Activated CD4-positive, alpha-beta T cell treated with anti-CD3 and anti-CD28 coated beads, Interleukin-2, Interleukin-4, amounts not matched to agents 100 ng/mL and 50 ng/mL, durations not matched to agents 16 hours and 8 hours (primary cell): Measurements from ENCODE around the gene CDK19.

ENCODE experiments used
- DNase-seq: peaks from one replicate; pipeline ENCODE4 v3.0.0-alpha.2; 2020; ENCODE audit warnings: low spot score

Gene CDK19

DNA sequence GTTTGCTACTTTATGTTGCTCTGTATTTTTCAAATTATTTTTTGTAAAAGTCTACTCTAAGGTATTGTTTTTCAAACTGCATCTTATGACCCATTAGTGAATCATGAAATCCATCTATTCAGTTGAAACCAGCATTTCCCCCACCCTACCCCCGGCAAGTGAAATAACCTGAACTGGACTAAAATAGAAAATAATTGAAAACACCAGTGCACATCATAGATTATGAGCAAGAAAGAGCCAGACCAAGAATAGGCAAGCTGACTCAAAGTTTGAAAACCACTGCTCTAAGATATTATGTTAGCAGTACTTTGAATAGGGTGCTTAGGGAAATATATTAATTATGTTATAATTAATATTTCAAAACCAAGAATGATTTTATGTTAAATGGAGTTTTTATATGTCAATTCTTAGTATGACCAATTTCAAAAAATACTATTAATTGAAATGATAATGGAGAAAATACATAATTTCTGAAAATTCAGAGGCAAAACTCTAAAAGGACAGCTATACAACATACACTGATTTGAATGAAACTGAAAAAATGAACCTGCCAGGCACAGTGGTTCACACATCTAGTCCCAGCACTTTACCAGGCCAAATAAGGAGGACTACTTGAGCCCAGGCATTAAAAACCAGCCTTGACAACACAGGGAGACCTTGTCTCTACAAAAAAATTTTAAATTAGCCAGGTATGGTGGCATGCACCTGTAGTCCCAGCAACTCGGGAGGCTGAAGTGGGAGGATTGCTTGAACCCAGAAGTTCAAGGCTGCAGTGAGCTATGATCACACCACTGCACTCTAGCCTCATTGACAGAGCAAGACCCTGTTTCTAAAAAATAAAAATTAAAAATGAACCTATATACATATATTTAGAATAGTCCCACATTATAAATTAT, 112.0 kb downstream of the CDK19 start:
- no peak for DNase-seq

DNA sequence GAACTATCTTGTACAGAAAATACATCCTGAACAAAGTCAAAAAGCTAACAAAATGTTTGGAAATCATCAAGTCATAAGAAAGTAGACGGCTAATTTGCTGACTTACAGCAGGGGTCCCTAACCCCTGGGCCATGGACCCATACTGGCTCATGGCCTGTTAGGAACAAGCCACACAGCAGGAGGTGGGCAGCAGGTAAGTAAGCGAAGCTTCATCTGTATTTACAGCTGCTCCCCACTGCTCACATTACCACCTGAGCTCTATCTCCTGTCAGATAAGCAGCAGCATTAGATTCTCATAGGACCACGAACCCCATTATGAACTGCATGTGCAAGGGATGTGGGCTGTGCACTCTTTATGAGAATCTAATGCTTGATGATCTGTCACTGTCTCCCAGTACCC, 115.5 kb downstream of the CDK19 start:
- DNase-seq = no peak

DNA sequence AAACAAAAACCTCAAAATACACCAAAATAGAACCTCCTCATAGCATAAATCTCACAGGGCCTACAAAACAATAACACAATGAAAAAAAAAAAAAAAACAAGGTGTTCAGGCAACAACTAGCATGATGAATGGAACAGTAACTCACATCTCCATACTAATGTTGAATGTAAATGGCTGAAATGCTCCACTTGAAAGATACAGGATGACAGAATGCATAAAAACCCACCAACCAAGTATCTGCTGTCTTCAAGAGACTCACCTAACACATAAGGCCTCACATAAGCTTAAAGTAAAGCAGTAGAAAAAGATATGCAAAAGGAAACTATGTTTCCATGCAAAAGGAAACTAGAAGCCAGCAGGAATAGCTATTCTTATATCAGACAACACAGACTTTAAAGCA, 121.3 kb downstream of the CDK19 start:
- no peak for DNase-seq

DNA sequence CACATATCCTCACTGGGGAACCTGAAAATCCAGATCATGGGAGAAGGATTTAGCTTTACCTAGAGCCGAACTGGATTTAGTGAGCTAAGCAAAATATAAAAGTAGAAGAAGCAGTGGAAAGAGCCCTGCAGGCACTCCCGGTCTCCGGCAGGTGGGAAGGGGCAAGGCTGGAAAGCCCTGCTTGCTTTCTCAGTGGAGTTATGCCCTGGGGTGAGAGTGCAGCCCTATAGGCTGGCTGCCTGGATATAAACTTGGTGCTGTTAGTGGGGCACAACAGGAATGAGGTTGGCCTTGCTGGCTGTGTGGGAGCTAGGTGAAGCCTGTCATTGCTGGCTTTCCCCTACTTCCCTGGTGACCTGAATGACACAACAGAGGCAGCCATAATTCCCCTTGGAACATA, 122.0 kb downstream of the CDK19 start:
- no peak for DNase-seq

DNA sequence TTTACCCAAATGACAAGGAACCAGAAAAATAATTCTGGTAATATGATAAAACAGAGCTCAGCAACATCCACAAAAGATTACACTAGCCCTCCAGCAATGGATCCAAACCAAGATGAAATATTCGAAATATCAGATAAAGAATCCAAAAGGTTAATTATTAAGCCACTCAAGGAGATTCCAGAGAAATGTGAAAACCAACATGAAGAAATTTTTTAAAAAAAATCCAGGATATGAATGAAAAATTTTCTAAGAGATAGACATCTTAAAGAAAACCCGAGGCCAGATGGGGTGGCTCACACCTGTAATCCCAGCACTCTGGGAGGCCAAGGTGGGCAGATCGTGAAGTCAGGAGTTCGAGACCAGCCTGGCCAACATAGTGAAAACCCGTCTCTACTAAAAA, 124.4 kb downstream of the CDK19 start:
- no peak for DNase-seq

DNA sequence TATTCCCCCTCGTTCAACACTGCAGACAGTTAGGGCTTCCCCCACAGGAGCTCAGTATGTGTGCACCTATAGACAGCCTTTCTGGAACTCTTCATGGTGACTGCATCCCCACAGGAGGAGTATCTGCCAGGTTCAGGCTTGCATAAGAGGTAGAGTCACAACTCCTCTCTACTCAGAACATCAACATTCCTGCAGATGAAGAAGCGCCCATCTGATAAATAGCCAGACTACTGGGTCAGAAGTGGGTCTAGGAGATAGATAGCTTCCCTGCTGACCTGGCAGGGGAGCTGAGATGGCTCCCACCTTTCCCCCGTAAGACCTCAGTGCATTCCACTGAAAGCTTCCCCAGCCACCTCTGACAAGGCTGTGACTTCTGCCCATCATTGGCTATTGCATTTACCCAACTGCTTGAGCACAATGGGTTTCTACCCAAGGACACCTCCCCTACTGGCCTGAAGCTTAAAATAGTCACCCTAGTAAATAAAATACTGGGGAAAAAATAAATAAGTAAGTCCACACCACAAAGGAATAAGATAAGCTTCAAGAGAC, 125.1 kb downstream of the CDK19 start:
- DNase-seq = no peak

DNA sequence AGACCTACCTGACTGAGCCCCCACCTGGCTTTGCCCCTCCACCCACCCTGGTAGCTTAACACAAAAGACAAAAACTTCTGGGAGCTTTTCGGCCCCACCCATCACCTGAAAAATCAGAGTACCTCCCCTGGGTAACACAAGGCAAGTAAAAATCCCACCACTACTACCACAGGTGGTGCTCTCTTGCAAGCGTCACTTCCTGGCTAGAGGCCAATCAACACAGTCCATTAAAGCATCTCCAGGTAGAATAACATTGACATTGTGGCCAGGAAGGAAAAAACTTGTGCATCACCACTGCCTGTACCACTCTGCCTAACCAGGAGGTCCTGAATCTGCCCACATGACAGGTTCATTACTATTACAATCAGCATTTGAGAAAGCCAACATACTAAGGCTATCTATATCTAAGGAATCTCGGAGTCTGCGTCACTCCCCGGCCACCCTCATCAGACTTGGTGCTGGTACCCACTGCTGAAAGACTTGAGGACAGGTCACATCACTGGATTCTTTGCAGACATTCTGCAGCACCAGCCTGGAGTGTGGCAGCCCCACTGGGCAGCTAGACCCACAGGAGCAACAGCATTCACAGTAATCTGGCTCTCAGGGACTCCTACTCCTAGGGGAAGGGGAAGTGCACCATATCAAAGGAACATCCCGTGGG, 125.9 kb downstream of the CDK19 start:
- DNase-seq = no peak

DNA sequence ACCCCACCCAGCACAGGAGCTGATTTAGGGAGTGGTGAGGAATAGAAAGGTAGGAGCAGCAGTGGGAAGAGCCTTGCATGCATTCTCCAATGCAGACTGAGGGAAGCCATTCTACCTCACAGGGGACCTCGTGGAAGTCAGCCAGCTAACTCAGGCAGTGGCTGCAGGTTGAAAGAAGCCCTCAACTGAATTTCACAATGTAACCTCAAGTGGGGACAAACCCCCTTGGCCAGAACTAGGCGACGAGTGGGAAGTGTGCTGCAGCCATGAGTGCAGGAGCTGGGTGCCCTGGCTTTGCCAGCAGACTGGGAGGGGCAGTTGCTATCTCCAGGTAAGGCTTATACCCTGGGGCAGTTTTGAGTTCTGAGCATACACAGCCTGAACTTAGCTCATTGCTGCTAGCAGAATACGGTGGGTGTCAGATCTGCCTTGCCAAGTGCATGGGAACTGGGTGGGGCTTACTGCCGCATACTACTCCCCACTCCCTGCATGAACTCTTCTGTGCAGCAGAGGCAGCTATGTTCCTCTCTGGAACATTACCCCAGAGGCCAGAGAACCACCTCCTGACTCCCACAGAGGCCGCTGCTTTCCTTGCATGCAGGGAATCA, 126.5 kb downstream of the CDK19 start:
- no peak for DNase-seq

DNA sequence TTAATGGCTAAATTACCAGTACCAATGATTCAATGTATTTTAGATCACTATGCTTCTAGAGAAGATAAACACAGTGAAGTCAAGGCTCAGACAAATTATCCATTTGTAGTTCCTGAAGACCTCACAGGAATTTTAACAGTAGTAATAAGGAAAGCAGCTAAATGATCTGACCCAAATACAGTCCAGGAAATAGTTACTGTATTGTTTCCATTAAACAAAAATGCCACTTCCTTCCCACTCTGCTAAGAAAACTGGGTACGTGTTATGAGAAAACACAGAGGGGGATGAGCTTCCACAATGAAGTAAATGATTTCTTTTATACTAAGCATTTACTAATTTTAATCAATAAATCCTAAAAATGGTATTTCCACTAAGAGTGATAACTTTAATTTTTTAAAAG, 127.9 kb downstream of the CDK19 start:
- DNase-seq = no peak

DNA sequence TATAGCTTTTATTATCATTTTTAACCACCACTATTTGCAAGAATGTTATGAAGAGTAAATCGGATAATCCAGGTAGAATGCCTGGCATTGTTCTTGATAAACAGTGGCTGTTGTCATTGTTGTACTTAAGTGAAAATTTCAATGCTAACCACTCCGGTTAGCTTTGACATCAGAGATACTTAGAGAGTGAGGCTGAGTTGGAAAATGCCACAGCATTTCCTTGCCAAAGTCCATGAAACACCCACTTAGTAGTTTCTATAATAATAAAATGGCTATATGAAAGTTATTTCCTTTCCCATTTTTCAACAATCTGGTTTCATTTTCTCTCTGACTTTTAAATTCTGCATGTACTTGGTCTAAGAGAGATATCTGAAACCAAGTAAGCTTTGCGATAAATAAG, 132.0 kb downstream of the CDK19 start:
- no peak for DNase-seq

DNA sequence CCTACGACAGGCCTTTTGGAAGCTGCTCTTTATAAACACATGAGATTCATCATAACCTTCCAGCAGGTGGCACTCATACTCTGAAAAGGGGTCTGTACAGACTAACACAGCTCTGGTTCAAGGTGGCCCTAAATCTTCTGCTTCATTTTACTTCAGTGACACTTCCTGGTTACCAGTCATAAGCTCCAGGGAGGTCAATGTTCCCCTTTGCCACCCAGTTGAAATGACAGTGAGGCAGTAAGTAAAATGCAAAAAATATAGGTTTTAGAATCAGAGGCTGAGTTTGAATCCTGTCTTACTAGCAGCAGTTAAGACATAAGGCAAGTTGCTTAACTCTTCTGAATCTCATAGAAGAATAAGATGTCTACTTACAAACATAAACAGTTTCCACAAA, 132.8 kb downstream of the CDK19 start:
- peak; percentile 86 for DNase-seq

DNA sequence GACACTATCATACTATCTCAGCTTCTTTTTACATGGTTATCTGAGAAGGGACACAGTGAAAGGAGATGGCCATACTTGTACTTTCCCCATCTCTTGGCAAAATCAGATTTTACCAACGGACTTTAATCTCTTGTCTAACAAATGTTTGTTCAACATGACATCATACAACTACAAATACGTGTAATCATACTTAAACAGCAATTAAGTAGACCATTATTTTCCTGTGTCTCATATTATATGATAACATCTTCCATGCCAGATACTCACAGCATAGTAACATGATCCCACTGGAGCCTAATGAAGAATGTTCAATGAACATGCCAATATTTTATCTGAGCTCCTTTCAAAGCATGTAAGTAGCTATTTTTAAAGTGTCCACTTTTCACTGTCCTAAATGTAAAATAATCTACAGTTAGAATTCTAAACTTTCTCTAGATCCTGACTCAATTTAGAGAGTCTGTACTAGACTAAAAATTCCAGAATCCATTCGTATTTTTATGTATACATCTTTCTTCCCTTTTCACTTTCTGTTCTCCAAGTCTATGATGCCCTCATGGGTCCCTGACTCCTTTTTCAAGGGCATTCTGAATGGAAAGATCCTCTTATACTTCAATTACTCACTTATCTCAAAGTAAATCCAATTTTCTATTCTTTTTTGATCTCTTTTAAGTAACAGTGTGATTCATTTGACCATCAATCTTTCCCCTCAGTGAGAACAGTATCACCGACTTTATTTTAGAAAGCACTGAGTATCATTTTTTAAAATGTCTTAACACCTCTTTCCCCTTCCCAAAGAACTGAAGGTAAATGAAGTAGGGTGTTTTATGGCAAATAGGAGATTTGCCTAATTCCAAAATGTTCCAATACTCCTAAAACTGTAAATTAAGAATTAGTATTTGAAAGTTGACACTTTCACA, 133.5 kb downstream of the CDK19 start:
- DNase-seq = no peak

DNA sequence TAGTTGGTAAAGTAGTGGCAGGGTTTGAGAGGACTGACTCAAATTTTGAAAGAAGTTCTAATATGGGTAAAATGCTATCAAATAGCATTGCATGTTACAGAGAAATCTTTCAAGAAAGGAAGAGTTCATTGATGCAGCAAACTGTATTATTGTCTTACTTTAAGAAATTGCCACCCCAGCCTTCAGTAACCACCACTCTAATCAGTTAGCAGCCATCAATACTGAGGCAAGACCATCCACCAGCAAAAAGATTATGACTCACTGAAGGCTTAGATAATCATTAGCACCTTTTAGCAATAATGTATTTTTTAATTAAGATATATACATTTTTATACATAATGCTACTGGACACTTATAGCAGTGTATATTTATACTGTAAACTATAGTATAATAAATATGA, 138.9 kb downstream of the CDK19 start:
- DNase-seq = no peak

DNA sequence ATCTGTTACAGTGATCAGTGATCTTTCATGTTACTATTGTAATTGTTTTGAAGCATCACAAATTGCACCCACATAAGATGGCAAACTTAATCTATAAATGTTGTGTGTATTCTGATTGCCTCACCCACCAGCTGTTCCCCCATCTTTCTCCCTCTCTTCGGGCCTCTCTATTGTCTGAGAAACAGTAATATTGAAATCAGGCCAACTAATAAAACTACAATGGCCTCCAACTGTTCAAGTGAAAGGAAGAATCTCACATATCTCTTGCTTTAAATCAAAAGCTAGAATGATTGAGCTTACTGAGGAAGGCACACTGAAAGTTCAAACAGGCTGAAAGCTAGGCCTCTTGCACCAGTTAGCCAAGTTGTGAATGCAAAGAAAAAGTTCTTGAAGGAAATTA, 141.2 kb downstream of the CDK19 start:
- no peak for DNase-seq

DNA sequence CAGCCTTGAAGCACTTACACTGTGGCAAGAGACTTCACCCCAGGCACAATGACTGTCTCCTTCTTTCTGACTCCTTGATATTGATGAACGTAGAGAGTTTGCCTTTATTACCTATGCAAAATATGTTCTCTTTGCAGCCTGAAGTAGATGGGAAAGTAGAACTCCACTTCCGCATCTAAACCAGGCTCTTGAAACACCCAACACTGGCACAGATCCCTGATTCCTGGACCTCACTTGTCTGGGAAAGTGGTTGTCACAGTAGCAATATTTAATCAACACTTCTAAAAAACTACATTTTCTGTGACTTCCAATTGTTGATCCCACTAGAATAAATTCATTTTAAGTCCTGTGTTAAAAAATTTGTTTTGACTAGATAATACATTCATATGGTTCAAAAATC, 143.1 kb downstream of the CDK19 start:
- DNase-seq = no peak

DNA sequence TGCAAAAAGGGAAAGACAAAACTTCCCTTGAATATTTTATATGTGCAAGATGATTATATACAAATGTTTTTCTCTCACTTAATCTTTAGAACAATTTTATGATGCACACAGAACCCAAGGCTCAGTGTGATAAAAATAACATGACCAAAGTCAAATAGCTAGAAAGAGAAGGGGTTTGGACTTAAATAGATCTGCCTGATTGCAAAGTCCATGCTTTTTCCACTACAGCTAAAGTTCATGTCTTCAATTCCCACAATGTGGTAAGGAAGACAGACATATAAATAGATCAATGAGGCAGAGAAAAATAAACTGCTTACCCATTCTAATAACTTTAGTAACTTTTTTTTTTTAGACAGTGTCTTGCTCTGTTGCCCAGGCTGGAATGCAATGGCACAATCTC, 143.8 kb downstream of the CDK19 start:
- no peak for DNase-seq

DNA sequence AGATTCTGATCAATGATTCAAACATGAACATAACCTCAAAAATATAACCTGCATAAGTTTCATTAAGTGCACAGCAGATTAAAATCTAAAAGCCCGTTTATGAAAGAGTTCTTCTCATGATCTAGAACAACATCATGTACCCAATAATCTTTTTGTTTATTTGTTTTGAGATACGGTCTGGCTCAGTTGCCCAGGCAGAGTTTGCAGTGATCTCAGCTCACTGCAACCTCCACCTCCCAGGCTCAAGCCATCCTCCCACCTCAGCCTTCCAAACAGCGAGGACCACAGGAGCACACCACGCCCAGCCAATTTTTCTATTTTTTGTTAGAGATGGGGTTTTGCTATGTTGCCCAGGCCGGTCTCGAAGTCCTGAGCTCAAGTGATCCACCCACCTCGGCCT, 149.7 kb downstream of the CDK19 start:
- DNase-seq = no peak

DNA sequence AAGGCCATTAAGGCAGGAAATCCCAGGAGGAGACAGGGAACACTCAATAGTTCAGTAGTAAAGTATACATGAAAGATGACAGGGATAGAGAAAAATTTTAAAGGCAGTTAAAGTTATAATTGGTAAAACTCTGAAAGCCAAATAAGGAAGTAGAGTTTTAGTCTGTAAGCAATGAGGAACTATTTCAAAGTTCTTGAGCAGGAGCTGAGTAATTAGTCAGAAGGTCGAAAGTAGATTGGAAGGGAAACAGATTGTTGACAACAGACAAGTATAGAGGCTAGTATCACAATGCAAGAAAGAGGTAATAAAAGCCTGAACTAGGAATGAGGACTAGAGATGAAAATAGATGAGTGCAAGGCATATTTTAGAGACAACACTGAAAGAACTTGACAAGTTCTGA, 150.3 kb downstream of the CDK19 start:
- no peak for DNase-seq

DNA sequence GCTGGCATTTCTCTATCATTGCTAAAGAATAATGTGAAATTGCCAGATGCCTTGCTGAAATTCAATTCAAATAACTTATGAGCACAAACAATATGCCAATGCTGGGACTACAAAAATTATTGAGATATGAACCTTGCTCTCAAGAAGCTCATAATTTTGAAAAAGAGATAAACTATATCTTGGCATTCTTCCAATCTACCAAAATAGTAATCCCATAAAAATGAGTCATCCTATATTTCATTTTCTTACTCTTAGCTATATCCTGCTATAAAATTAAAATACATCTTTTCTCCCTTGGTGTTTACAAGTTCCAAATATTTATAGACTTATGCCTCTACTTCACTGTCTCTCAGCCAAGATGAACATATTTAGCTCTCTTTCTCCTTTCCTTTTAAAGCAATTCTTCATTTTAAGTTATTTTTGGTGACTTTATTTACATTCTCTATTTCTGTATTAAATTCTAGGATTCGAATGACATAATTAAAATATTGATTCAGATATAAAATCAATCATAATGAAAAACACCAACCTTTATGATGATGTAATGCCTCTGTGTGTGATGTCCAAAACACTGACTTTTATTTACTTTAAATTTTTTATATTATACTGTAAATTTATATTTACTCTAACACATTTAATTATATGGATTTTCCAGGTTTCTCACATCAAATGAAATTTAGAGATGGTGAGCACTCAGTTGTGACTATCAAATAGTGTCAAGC, 152.6 kb downstream of the CDK19 start:
- no peak for DNase-seq

DNA sequence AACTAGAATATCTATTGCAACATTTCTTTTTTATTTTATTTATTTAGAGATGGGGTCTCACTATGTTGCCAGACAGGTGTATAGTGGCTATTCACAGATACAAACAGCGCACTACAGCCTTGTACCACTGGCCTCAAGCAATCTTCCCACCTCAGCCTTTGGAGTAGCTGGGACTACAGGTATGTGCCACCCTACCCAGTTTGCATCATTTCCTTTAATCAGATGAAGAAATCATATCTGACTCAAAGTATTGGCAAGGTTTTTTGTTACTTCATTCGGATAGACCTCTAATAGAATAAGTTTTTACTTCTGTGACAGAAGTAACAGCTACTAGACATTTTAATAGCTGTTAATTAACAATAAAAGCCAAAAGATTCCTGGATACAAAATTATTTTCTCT, 153.9 kb downstream of the CDK19 start:
- no peak for DNase-seq

DNA sequence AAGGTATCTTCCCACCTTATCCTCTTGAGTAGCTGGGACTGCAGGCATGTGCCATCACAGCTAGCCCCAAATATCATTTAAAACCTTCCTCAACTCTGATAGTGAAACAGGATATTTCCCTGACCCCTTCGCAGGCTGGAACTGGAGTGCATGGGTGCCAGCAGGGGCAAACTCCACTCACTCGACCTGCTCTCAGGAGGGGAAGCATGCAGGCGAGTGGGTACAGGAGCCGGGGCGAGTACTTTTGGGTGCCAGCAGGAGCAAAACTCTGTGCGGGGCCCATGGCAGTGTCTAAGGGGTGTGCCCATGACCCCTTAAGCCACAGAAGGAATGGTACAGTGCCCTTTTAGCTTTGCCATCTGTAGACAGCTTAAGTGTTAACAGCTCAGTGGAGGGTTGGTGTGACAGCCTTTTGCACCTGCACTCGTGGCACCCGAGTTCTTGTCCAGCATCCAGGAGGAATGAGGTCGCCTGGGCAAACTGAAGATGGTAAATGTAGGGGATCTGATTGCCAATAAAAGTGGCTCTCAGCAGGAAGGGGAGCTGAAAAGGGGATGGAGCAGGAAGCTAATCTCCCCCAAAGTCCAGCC, 155.1 kb downstream of the CDK19 start:
- DNase-seq = no peak
